GM21390 (cell line): ENCODE data around the gene OR6Y1.

Experiments
- ATAC-seq: cut with Tn5 transposase; IDR thresholded peaks from one replicate; pipeline ENCODE4 v1.9.1; 2021; ENCODE audit not compliant: unreplicated experiment

OR6Y1 gene

GRCh38 chr1:158506369-158506987 lies 47.7 kb downstream of the OR6Y1 start:
- ATAC-seq = no peak

- ATAC-seq = no peak
These were observed 57.8 kb downstream of the OR6Y1 start for GRCh38 chr1:158496374-158496773.

GRCh38 chr1:158494796-158495195 lies 59.4 kb downstream of the OR6Y1 start:
- no peak for ATAC-seq
